A549 (cell line): Measurements from ENCODE around the gene NREP. TPM values are rescaled to one million over a fixed set of nuclear protein-coding genes. Genes with fewer than 3 reads are reported as not detected.

ENCODE experiments used
- ATAC-seq, 2 experiments: fragments of 200-7000 bp in 1 of 2; fragments of >200 bp in 1 of 2; cut with Nextera tagmentation in 1 of 2; cut with Tn5 transposase in 1 of 2; 3 replicates each; pipeline versions ENCODE4 v1.8.0 to v1.9.1; 2018 to 2020; ENCODE audit warnings: mild to moderate bottlenecking in 1 of 2, moderate library complexity in 1 of 2
- CTCF ChIA-PET: fragments of 300-600 bp; sonication (Branson Sonifier 250); formaldehyde crosslinking; extraction: SDS; loops from one replicate; lab custom pipeline; 2021; ENCODE audit warnings: antibody characterized with exemption, inconsistent platforms; lab: Yijun Ruan, JAX
- POLR2A ChIA-PET: fragments of 350-600 bp; formaldehyde crosslinking; extraction: SDS; loops from one replicate; lab custom pipeline; 2021; ENCODE audit warnings: antibody characterized with exemption, inconsistent platforms; lab: Yijun Ruan, JAX
- DNase-seq, 2 experiments: peaks; one replicate each; pipeline versions ENCODE4 v3.0.0 to v3.0.0-alpha.2; 2011 to 2016; ENCODE audit warnings: low read depth in 1 of 2, low spot score in 1 of 2
- FAIRE-seq: peaks from 2 replicates; lab custom pipeline; 2011; peaks lifted over from hg19 to GRCh38; lab: Jason Lieb, UNC
- H3K27ac ChIP-seq, 2 experiments: fragments of >200 bp; sonication (Bioruptor Twin); formaldehyde crosslinking; 3 replicates each; pipeline ENCODE4 v1.5.1; 2016 to 2017
- H3K4me1 ChIP-seq: fragments of >200 bp; sonication (Bioruptor Twin); formaldehyde crosslinking; 3 replicates; pipeline ENCODE4 v1.6.1; 2016
- H3K4me2 ChIP-seq: fragments of >200 bp; sonication (Bioruptor Twin); formaldehyde crosslinking; 3 replicates; pipeline ENCODE4 v1.6.1; 2016
- H3K4me3 ChIP-seq: fragments of >200 bp; sonication (Bioruptor Twin); formaldehyde crosslinking; 3 replicates; pipeline ENCODE4 v1.5.1; 2016
- H3K9me3 ChIP-seq: fragments of >200 bp; sonication (Bioruptor Twin); formaldehyde crosslinking; 3 replicates; pipeline ENCODE4 v1.6.1; 2016
- CBX2 ChIP-seq: fragments of 200-600 bp; sonication (generic); IDR thresholded peaks from 2 replicates; pipeline ENCODE4 v1.6.1; 2016; ENCODE audit warnings: low read depth, mild to moderate bottlenecking, borderline replicate concordance
- CBX8 ChIP-seq: fragments of 200-600 bp; sonication (generic); IDR thresholded peaks from 2 replicates; pipeline ENCODE4 v1.6.1; 2016
- EHF ChIP-seq: fragments of 250-450 bp; sonication (Bioruptor Pico); IDR thresholded peaks from 2 replicates; pipeline ENCODE4 v1.5.0; 2020; ENCODE audit warnings: mild to moderate bottlenecking
- FOSL2 ChIP-seq, 2 experiments: fragments of 450-650 bp in 1 of 2; fragments of >200 bp in 1 of 2; sonication (Bioruptor Twin) in 1 of 2; formaldehyde crosslinking; IDR thresholded peaks; 2 replicates each; pipeline versions ENCODE4 v1.5.0 to v1.6.1; 2016 to 2020; ENCODE audit warnings: mild to moderate bottlenecking in 1 of 2, moderate library complexity in 1 of 2
- FOXS1 ChIP-seq: fragments of 250-450 bp; sonication (Bioruptor Pico); IDR thresholded peaks from 2 replicates; pipeline ENCODE4 v1.5.0; 2020; ENCODE audit warnings: mild to moderate bottlenecking, moderate library complexity
- HDAC2 ChIP-seq: fragments of 200-600 bp; sonication (generic); IDR thresholded peaks from 2 replicates; pipeline ENCODE4 v1.6.1; 2016
- HEYL ChIP-seq: fragments of 250-450 bp; sonication (Bioruptor Pico); IDR thresholded peaks from 2 replicates; pipeline ENCODE4 v1.8.0; 2021; ENCODE audit warnings: mild to moderate bottlenecking, moderate library complexity
- HOXA7 ChIP-seq: fragments of 250-450 bp; sonication (Bioruptor Pico); IDR thresholded peaks from 2 replicates; pipeline ENCODE4 v1.5.0; 2020; ENCODE audit warnings: mild to moderate bottlenecking, moderate library complexity
- HOXB5 ChIP-seq: fragments of 250-450 bp; sonication (Bioruptor Pico); IDR thresholded peaks from 2 replicates; pipeline ENCODE4 v1.5.0; 2020; ENCODE audit warnings: mild to moderate bottlenecking, moderate library complexity
- JUNB ChIP-seq: fragments of >200 bp; sonication (Bioruptor Twin); formaldehyde crosslinking; IDR thresholded peaks from 2 replicates; pipeline ENCODE4 v1.6.1; 2016
- KDM1A ChIP-seq: fragments of 200-600 bp; sonication (generic); IDR thresholded peaks from 2 replicates; pipeline ENCODE4 v1.6.1; 2016; ENCODE audit warnings: low read depth, mild to moderate bottlenecking
- MYC ChIP-seq: IDR thresholded peaks from 2 replicates; pipeline ENCODE4 v1.6.1; 2012; ENCODE audit warnings: mild to moderate bottlenecking, inconsistent platforms, low read length, improper control_type of control experiment, borderline replicate concordance
- NPAS2 ChIP-seq: fragments of 250-450 bp; sonication (Bioruptor Pico); IDR thresholded peaks from 2 replicates; pipeline ENCODE4 v1.8.0; 2022; ENCODE audit warnings: mild to moderate bottlenecking, moderate library complexity, borderline replicate concordance
- NR3C1 ChIP-seq: fragments of >200 bp; sonication (Bioruptor Twin); formaldehyde crosslinking; IDR thresholded peaks from 3 replicates; pipeline ENCODE4 v1.6.1; 2017
- PHF8 ChIP-seq: fragments of 200-600 bp; sonication (generic); IDR thresholded peaks from 2 replicates; pipeline ENCODE4 v1.6.1; 2016; ENCODE audit warnings: low read depth, mild to moderate bottlenecking, antibody characterized with exemption, moderate library complexity, borderline replicate concordance
- POLR2A ChIP-seq: IDR thresholded peaks from 2 replicates; pipeline ENCODE4 v1.6.1; 2012; ENCODE audit warnings: mild to moderate bottlenecking, low read length
- POLR2AphosphoS2 ChIP-seq: conservative IDR thresholded peaks from 2 replicates; pipeline ENCODE4 v1.6.1; 2012; ENCODE audit warnings: low read length, improper control_type of control experiment, inconsistent platforms
- RARB ChIP-seq: fragments of 250-450 bp; sonication (Bioruptor Pico); IDR thresholded peaks from 2 replicates; pipeline ENCODE4 v1.8.0; 2021; ENCODE audit warnings: mild to moderate bottlenecking, moderate library complexity
- RCOR1 ChIP-seq: fragments of 150-350 bp; IDR thresholded peaks from 2 replicates; pipeline ENCODE4 v1.6.1; 2014; ENCODE audit warnings: antibody characterized with exemption, low read length, low read depth
- SMC3 ChIP-seq: fragments of >200 bp; sonication (Bioruptor Twin); formaldehyde crosslinking; IDR thresholded peaks from 3 replicates; pipeline ENCODE4 v1.6.1; 2018; ENCODE audit warnings: inconsistent platforms
- SREBF2 ChIP-seq: fragments of 450-650 bp; IDR thresholded peaks from 2 replicates; pipeline ENCODE4 v1.6.1; 2014; ENCODE audit warnings: mild to moderate bottlenecking, moderate library complexity
- TP53 ChIP-seq: fragments of 250-450 bp; sonication (Bioruptor Pico); IDR thresholded peaks from 2 replicates; pipeline ENCODE4 v1.5.0; 2021; ENCODE audit warnings: mild to moderate bottlenecking, moderate library complexity
- ZNF302 ChIP-seq: fragments of 250-450 bp; sonication (Bioruptor Pico); IDR thresholded peaks from 2 replicates; pipeline ENCODE4 v1.9.0; 2021; ENCODE audit warnings: inconsistent platforms, mild to moderate bottlenecking, moderate library complexity
- ZSCAN20 ChIP-seq: fragments of 250-450 bp; sonication (Bioruptor Pico); IDR thresholded peaks from 2 replicates; pipeline ENCODE4 v1.8.0; 2022; ENCODE audit warnings: mild to moderate bottlenecking, moderate library complexity
- WGBS: methylation state at CpG from one replicate; pipeline ENCODE4 v1.1.6; 2017; ENCODE audit errors: missing lambda C conversion rate; 5-methylcytosine and 5-hydroxymethylcytosine counted together
- polyA plus RNA-seq, 4 experiments: library from polyadenylated mRNA; depleted of rRNA in 3 of 4; stranded (reverse); fragments of >200 nt; fragmentation: RNase III in 1 of 4; extraction: RNeasy Plus Mini Kit Qiagen cat#74134 plus additional on column Dnase treatment in 1 of 4; gene quantifications; 2 replicates in 3 of 4; 3 replicates in 1 of 4; pipeline ENCODE4 v1.2.3, GENCODE V29; 2011 to 2017
- TF ChIP-seq, protein P1 (sequence below): fragments of 250-450 bp; sonication (Bioruptor Pico); IDR thresholded peaks from 2 replicates; pipeline ENCODE4 v1.5.0; 2021; ENCODE audit warnings: mild to moderate bottlenecking, moderate library complexity, borderline replicate concordance
- TF ChIP-seq, protein P2 (sequence below): fragments of 200-600 bp; sonication (generic); IDR thresholded peaks from 2 replicates; pipeline ENCODE4 v1.6.1; 2016; ENCODE audit warnings: antibody characterized with exemption, mild to moderate bottlenecking, moderate library complexity

The NREP gene
- polyA plus RNA-seq, 2 of the 4 experiments (the other 2 are of a cell fraction) = 8.7 to 28.1 TPM

DNA sequence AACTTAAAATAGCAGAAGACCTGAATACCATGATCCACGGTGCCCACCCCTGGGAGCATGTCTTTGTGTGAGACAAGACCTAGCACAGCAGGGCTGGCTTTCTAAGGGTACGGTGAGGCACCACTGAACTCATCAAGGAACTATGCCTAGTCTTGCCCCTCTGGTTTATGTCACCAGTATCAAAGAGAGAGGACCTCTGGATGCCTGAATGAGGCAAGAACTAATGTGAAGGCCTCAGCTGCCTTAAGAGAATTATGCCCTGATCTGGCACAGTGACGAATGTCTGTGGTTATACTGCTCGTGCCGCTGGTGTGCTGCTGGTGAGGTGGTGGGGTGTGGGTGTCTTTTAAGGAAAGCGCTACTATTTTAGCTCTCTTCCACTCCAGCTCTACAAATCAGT is 23.0 kb downstream of the NREP start:
- no peak overlapping the region for H3K4me3 ChIP-seq
- FAIRE-seq = no peak
- no peak for DNase-seq
- no peaks in the 10 kb centered on the region for H3K9me3 ChIP-seq
- peaks cover 8% of the 10 kb centered on the region; the same call in 1 of the 3 replicates for H3K4me1 ChIP-seq
- ATAC-seq = no peak
- TF ChIP-seq ZSCAN20 (CRISPR knock-in tag) = no peak
- TF ChIP-seq HOXA7 = no peak
- TF ChIP-seq RCOR1 = no peak
- no peak for TF ChIP-seq HEYL
- TF ChIP-seq POLR2AphosphoS2 = no peak
- no peak for TF ChIP-seq HDAC2
- TF ChIP-seq KDM1A = no peak
- TF ChIP-seq RARB (CRISPR knock-in tag) = no peak
- no peak for TF ChIP-seq NPAS2 (CRISPR knock-in tag)
- no peak for TF ChIP-seq FOXS1 (CRISPR knock-in tag)
- no peak for TF ChIP-seq NR3C1
- TF ChIP-seq CBX8 = no peak
- ChIA-PET POLR2A (no interaction called here), CTCF (no interaction called here)
- no peak overlapping the region for H3K27ac ChIP-seq
- 93% methylated on average over 5 of the region's 6 CpGs for WGBS
- no peak overlapping the region for H3K4me2 ChIP-seq

DNA sequence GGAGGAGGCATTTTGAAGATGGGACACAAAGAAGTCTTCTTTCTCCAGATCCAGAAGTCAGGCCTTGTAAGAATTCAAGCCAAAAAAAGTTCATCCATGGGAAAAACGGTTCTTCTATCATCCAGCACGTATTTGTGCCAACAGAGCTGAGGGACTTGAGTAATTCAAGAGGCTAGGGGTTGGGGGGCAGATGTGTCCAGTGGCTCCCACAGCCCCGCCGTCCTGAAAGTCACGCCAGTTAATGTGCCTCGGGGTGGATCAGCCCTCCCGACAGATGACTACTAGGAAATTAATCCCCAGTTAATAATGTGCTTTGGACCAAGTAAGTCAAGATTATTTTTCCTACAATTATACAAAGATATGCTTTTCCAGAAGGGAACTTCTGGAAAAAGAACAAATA is 23.4 kb downstream of the NREP start:
- no peak overlapping the region for H3K27ac ChIP-seq
- ChIA-PET POLR2A (no interaction called here), CTCF (interaction anchor here (0.6 kb wide), 1 partner anchor 1466 kb away, joined by 3 read pairs; no protein-coding TSS in a partner anchor)
- peaks cover 8% of the 10 kb centered on the region; the same call in 1 of the 3 replicates for H3K4me1 ChIP-seq
- ATAC-seq (no peak), DNase-seq (no peak), FAIRE-seq (no peak)
- WGBS = 81% methylated on average over 7 of the region's 7 CpGs
- no peak overlapping the region for H3K4me3 ChIP-seq
- H3K9me3 ChIP-seq = no peaks in the 10 kb centered on the region
- TF ChIP-seq, protein P1, sequence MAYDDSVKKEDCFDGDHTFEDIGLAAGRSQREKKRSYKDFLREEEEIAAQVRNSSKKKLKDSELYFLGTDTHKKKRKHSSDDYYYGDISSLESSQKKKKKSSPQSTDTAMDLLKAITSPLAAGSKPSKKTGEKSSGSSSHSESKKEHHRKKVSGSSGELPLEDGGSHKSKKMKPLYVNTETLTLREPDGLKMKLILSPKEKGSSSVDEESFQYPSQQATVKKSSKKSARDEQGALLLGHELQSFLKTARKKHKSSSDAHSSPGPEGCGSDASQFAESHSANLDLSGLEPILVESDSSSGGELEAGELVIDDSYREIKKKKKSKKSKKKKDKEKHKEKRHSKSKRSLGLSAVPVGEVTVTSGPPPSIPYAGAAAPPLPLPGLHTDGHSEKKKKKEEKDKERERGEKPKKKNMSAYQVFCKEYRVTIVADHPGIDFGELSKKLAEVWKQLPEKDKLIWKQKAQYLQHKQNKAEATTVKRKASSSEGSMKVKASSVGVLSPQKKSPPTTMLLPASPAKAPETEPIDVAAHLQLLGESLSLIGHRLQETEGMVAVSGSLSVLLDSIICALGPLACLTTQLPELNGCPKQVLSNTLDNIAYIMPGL (CRISPR knock-in tag) = no peak
- no peak for TF ChIP-seq JUNB
- TF ChIP-seq POLR2A = no peak
- TF ChIP-seq SREBF2 = no peak
- TF ChIP-seq, protein P2, sequence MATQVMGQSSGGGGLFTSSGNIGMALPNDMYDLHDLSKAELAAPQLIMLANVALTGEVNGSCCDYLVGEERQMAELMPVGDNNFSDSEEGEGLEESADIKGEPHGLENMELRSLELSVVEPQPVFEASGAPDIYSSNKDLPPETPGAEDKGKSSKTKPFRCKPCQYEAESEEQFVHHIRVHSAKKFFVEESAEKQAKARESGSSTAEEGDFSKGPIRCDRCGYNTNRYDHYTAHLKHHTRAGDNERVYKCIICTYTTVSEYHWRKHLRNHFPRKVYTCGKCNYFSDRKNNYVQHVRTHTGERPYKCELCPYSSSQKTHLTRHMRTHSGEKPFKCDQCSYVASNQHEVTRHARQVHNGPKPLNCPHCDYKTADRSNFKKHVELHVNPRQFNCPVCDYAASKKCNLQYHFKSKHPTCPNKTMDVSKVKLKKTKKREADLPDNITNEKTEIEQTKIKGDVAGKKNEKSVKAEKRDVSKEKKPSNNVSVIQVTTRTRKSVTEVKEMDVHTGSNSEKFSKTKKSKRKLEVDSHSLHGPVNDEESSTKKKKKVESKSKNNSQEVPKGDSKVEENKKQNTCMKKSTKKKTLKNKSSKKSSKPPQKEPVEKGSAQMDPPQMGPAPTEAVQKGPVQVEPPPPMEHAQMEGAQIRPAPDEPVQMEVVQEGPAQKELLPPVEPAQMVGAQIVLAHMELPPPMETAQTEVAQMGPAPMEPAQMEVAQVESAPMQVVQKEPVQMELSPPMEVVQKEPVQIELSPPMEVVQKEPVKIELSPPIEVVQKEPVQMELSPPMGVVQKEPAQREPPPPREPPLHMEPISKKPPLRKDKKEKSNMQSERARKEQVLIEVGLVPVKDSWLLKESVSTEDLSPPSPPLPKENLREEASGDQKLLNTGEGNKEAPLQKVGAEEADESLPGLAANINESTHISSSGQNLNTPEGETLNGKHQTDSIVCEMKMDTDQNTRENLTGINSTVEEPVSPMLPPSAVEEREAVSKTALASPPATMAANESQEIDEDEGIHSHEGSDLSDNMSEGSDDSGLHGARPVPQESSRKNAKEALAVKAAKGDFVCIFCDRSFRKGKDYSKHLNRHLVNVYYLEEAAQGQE = no peak
- no peak for TF ChIP-seq PHF8
- no peak for TF ChIP-seq CBX2
- no peak for TF ChIP-seq ZSCAN20 (CRISPR knock-in tag)
- no peak for TF ChIP-seq TP53 (CRISPR knock-in tag)
- no peak overlapping the region for H3K4me2 ChIP-seq

DNA sequence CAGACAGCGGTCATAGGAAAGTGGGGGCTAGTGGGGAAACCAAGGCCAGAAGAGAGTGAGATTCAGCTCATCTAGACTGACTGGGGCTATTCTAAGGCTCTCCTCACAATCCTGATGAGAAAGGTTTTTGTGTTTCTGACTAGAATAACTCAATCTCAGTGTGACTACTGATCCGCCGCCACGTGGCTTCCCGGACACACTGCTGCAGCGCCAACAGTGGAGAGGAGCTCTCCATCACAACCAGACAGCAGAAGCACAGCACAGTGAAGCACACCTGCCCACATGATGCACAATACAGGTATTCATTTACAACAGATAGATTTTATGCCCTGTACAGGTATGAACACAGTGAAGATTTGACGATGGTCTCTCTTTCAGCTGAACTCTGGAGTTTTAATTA is 25.4 kb downstream of the NREP start:
- no peak for ATAC-seq
- no peak overlapping the region for H3K4me2 ChIP-seq
- H3K4me3 ChIP-seq = no peak overlapping the region
- no peak overlapping the region for H3K27ac ChIP-seq
- POLR2A ChIA-PET = no interaction called here
- no peaks in the 10 kb centered on the region for H3K9me3 ChIP-seq
- H3K4me1 ChIP-seq = no peaks in the 10 kb centered on the region
- TF ChIP-seq HOXB5 = no peak
- no peak for TF ChIP-seq EHF
- TF ChIP-seq ZNF302 (CRISPR knock-in tag) = no peak
- no peak for TF ChIP-seq SMC3
- no peak for TF ChIP-seq MYC
- no peak for TF ChIP-seq FOSL2 (IDR thresholded peaks at IDR 0.05)
- TF ChIP-seq FOSL2 (CRISPR knock-in tag; IDR thresholded peaks at IDR 0.05) = no peak
- TF ChIP-seq FOXS1 (CRISPR knock-in tag) = no peak
- TF ChIP-seq, all 56 proteins: peak for 0
- no peak for FAIRE-seq
- WGBS = 98% methylated on average over 7 of the region's 7 CpGs
- CTCF ChIA-PET = no interaction called here
- DNase-seq = no peak
